Chondrocyte (in vitro differentiated cells): ENCODE results near the gene RAD51B. TPM values are rescaled to one million over a fixed set of nuclear protein-coding genes. Genes with fewer than 3 reads are reported as not detected.

ENCODE experiments used
- DNase-seq: peaks from one replicate; pipeline ENCODE4 v3.0.0; 2021; ENCODE audit warnings: mixed read lengths, low spot score
- H3K27ac Mint-ChIP-seq: one replicate; pipeline ENCODE4 v1.8.0; 2021; ENCODE audit warnings: mild to moderate bottlenecking, moderate library complexity, mixed read lengths; ENCODE audit not compliant: unreplicated experiment
- H3K27me3 Mint-ChIP-seq: 2 replicates; pipeline ENCODE4 v1.8.0; 2021; ENCODE audit warnings: low read depth, mixed read lengths
- H3K36me3 Mint-ChIP-seq: 2 replicates; pipeline ENCODE4 v1.8.0; 2021; ENCODE audit warnings: low read depth, mixed read lengths
- H3K4me1 Mint-ChIP-seq: 2 replicates; pipeline ENCODE4 v1.8.0; 2021; ENCODE audit warnings: low read depth, mild to moderate bottlenecking, mixed read lengths
- H3K4me3 Mint-ChIP-seq: one replicate; pipeline ENCODE4 v1.8.0; 2021; ENCODE audit warnings: mild to moderate bottlenecking, moderate library complexity, mixed read lengths; ENCODE audit not compliant: unreplicated experiment
- H3K9me3 Mint-ChIP-seq: 2 replicates; pipeline ENCODE4 v1.8.0; 2021; ENCODE audit warnings: low read depth, mixed read lengths
- total RNA-seq: library from RNA; stranded (reverse); gene quantifications from 3 replicates; pipeline ENCODE4 v1.2.1, GENCODE V29; 2021
- TF ChIP-seq, protein P1 (sequence below): fragments of 200-600 bp; sonication (generic); IDR thresholded peaks from 2 replicates; pipeline ENCODE4 v1.5.0; 2021; ENCODE audit warnings: antibody characterized with exemption, mild to moderate bottlenecking, moderate library complexity

The RAD51B gene
- total RNA-seq, 1 donor from 2014 or later, result 8.2 TPM

DNA sequence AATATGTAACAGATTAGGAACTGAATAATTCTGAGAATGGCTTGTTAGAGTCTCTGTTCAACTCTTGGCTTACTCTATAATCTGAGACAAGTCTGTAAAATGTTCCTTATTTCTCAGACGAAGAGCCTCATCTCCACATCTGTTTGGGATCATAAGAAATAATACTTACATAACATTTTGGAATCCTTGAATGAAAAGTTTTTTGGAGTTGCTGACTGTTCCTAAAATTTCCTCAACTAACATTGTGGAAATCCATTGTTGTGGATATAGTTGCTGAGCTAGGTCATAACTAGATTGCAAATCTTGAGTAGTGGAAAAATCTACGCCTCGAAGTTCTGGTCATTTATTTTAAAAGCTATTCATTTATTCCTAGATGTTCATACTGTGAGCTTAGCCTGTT, 570.4 kb downstream of the RAD51B start:
- DNase-seq, result no peak
- Mint-ChIP-seq H3K36me3 (no peaks in the 10 kb centered on the region), H3K9me3 (peaks cover 3% of the 10 kb centered on the region), H3K27ac (no peak overlapping the region), H3K4me3 (no peak overlapping the region), H3K27me3 (no peaks in the 10 kb centered on the region), H3K4me1 (peaks cover 62% of the 10 kb centered on the region)
- TF ChIP-seq, protein P1, sequence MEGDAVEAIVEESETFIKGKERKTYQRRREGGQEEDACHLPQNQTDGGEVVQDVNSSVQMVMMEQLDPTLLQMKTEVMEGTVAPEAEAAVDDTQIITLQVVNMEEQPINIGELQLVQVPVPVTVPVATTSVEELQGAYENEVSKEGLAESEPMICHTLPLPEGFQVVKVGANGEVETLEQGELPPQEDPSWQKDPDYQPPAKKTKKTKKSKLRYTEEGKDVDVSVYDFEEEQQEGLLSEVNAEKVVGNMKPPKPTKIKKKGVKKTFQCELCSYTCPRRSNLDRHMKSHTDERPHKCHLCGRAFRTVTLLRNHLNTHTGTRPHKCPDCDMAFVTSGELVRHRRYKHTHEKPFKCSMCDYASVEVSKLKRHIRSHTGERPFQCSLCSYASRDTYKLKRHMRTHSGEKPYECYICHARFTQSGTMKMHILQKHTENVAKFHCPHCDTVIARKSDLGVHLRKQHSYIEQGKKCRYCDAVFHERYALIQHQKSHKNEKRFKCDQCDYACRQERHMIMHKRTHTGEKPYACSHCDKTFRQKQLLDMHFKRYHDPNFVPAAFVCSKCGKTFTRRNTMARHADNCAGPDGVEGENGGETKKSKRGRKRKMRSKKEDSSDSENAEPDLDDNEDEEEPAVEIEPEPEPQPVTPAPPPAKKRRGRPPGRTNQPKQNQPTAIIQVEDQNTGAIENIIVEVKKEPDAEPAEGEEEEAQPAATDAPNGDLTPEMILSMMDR, result no peak

DNA sequence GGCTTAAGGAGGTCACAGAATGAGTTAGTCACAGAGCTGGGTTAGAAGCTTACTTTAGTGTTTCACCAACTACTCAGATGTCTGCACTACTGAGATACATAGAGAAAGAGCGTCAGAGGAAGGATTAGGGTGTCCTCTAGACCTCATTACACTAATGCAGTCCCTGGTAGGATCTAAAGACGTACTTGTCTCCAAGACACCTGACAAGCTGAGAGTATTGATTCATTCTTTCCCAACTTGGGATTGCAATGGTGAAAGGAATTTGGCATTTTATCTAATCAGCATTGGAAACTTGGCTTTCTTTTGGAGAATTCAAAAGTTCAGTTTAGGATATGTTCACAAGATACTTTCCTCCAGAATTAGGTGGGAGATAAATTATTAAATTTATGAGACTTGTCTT, 571.2 kb downstream of the RAD51B start:
- no peak for DNase-seq
- H3K4me3 Mint-ChIP-seq, result no peak overlapping the region

DNA sequence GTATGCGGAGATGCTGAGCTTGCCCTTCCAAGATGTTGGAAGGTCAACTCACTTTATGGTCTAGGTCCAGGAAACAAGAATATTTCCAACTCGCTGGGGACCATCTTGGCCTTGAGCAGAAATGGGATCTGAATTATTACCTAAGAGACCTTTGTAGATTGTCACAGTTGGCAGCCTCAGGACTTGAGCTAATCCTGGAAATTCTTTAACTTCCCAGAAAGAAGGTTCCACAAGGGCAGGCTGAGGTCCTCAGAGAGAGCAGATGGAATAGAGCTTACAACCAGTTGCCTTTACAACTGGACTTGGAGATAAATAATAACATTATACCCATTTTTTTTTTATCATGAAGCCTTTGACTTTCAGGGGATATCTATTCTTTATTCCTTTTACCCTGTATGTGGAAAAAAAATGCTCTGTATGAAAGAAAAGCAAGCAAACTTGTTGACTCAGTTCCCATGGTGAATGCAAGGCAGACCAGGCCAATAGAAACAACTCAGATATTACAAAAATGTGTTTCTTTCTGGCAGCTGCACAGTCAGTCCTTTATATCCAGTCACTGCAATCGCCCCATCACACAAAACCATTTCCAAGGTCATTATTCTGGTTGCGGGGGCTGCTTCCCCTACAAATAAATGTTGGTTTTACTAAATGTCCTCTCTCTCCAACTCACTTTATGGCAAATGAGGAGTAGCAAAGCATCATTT, 571.9 kb downstream of the RAD51B start:
- DNase-seq, result no peak
- Mint-ChIP-seq H3K4me1 (peaks cover 77% of the 10 kb centered on the region), H3K9me3 (peaks cover 3% of the 10 kb centered on the region)

More for the DNA sequence above, 571.2 kb downstream of the RAD51B start:
- no peaks in the 10 kb centered on the region for H3K36me3 Mint-ChIP-seq
- H3K9me3 Mint-ChIP-seq, result peaks cover 3% of the 10 kb centered on the region
- TF ChIP-seq, protein P1, result no peak
- H3K27ac Mint-ChIP-seq, result peak overlapping the region; percentile 97
- H3K27me3 Mint-ChIP-seq, result no peaks in the 10 kb centered on the region
- H3K4me1 Mint-ChIP-seq, result peaks cover 70% of the 10 kb centered on the region

DNA sequence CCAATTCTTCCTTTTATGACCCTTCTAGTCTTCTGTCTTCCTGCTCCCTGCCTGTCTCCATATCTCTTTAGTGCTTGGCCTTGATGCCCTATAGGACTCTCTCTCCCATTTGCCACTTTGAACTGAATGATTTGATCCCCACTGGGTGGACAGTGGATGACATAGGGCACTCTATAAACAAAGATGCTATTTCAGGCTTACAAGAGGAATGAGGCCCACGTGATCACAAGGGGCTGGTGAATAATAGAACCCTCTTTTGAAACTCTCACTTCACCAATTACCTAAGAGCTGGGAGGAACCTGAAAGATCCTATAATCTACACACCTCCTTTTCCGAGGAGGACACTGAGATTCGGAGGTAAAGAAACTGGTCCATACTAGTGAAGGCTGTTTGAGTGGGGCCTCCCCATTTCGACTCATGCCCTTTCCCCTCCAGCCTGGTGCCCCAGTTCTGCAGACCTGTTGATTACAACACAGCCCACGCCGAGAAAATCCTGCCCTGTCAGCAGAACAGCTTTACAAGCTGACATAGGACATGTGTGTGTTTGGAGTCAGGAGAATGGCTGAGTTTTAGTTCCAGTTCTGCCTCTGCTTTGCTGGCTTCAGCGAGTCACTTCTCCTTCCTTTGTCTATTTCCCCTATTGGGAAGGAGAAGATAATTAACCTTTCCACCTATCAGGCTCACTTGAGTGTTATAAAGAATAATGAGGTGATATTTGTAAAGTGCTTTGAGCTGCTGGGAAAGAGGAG, 573.0 kb downstream of the RAD51B start:
- Mint-ChIP-seq H3K27ac (peak overlapping the region; percentile 97), H3K36me3 (no peaks in the 10 kb centered on the region), H3K27me3 (no peaks in the 10 kb centered on the region), H3K4me1 (peaks cover 77% of the 10 kb centered on the region), H3K4me3 (no peak overlapping the region), H3K9me3 (peaks cover 3% of the 10 kb centered on the region)
- TF ChIP-seq, protein P1, result no peak
- DNase-seq, result no peak

More for the DNA sequence above, 571.9 kb downstream of the RAD51B start:
- Mint-ChIP-seq H3K4me3 (no peak overlapping the region), H3K27ac (peak overlapping the region; percentile 97), H3K36me3 (no peaks in the 10 kb centered on the region), H3K27me3 (no peaks in the 10 kb centered on the region)
- TF ChIP-seq, protein P1, result no peak

DNA sequence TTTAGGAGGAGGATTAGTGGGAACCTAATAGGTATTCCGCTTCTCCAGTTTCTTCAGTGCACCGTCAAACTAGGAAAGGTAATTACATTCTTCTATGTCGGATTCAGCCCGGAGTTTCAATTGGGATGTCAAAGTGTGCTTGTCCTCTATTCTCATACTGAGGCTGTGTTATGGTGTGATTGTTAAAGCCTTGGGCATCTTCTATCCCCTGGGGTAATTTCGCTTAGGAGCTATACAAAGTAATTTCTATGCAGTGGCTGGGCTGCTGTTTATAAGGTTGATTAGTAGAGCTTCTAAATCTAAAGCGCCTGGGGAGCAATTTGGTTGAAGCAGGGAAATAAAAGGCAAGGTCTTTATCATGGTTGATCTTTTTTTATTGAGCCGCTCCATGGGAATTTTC, 573.7 kb downstream of the RAD51B start:
- TF ChIP-seq, protein P1, result no peak
- no peak for DNase-seq
- peaks cover 82% of the 10 kb centered on the region for H3K4me1 Mint-ChIP-seq
- H3K9me3 Mint-ChIP-seq, result peaks cover 3% of the 10 kb centered on the region
- peak overlapping the region; percentile 97 for H3K27ac Mint-ChIP-seq
- no peaks in the 10 kb centered on the region for H3K36me3 Mint-ChIP-seq
- no peak overlapping the region for H3K4me3 Mint-ChIP-seq
- no peaks in the 10 kb centered on the region for H3K27me3 Mint-ChIP-seq
